Measurements from ENCODE around the gene LRRC75A.
"Not testable (repeated sequence)": the region's sequence is repeated elsewhere in the genome, so short reads cannot be mapped to it uniquely, and the experiment has no call there.

Gene LRRC75A

GRCh38 chr17:16491703-16492612, at the start of gene LRRC75A:
Gene LRRC75A (minus strand): TSS chr17:16492193. CDS start chr17:16491990, 203 bp downstream.
- peak in 2 of 3 donors; percentile 13 to 40 for DNase-seq (ENCODE audit: low read depth in 2 of 3, low spot score in 1 of 3)

GRCh38 chr17:16537130-16537458, 45.1 kb upstream of the LRRC75A start:
- no peak for DNase-seq (ENCODE audit: low read depth in 2 of 3, low spot score in 1 of 3)

GRCh38 chr17:16534236-16534635, 42.2 kb upstream of the LRRC75A start:
- no peak for DNase-seq (ENCODE audit: low read depth in 2 of 3, low spot score in 1 of 3)

GRCh38 chr17:16529906-16530305, 37.9 kb upstream of the LRRC75A start:
- DNase-seq (ENCODE audit: low read depth in 2 of 3, low spot score in 1 of 3), result no peak

GRCh38 chr17:16527298-16527697, 35.3 kb upstream of the LRRC75A start:
- no peak for DNase-seq (ENCODE audit: low read depth in 2 of 3, low spot score in 1 of 3)

GRCh38 chr17:16525556-16525955, 33.6 kb upstream of the LRRC75A start:
- not testable (repeated sequence) for DNase-seq (ENCODE audit: low read depth in 2 of 3, low spot score in 1 of 3)

GRCh38 chr17:16521070-16521727, 29.2 kb upstream of the LRRC75A start:
- peak; percentile 44 to 52 (median 45) for DNase-seq (ENCODE audit: low read depth in 2 of 3, low spot score in 1 of 3)

GRCh38 chr17:16519021-16519420, 27.0 kb upstream of the LRRC75A start:
- no peak for DNase-seq (ENCODE audit: low read depth in 2 of 3, low spot score in 1 of 3)

GRCh38 chr17:16517477-16517876, 25.5 kb upstream of the LRRC75A start:
- DNase-seq (ENCODE audit: low read depth in 2 of 3, low spot score in 1 of 3), result no peak

GRCh38 chr17:16516594-16517051, 24.6 kb upstream of the LRRC75A start:
- DNase-seq (ENCODE audit: low read depth in 2 of 3, low spot score in 1 of 3), result no peak

- DNase-seq (ENCODE audit: low read depth in 2 of 3, low spot score in 1 of 3), result no peak
These were observed 23.9 kb upstream of the LRRC75A start for GRCh38 chr17:16515933-16516332.

GRCh38 chr17:16513873-16514272, 21.9 kb upstream of the LRRC75A start:
- no peak for DNase-seq (ENCODE audit: low read depth in 2 of 3, low spot score in 1 of 3)

GRCh38 chr17:16512011-16512410, 20.0 kb upstream of the LRRC75A start:
- no peak for DNase-seq (ENCODE audit: low read depth in 2 of 3, low spot score in 1 of 3)

- DNase-seq (ENCODE audit: low read depth in 2 of 3, low spot score in 1 of 3), result no peak
These were observed 19.6 kb upstream of the LRRC75A start for GRCh38 chr17:16511593-16511992.

- DNase-seq (ENCODE audit: low read depth in 2 of 3, low spot score in 1 of 3), result no peak
These were observed 16.0 kb upstream of the LRRC75A start for GRCh38 chr17:16507918-16508533.

- DNase-seq (ENCODE audit: low read depth in 2 of 3, low spot score in 1 of 3), result no peak
These were observed 14.2 kb upstream of the LRRC75A start for GRCh38 chr17:16506188-16506587.

GRCh38 chr17:16504984-16505383, 13.0 kb upstream of the LRRC75A start:
- DNase-seq (ENCODE audit: low read depth in 2 of 3, low spot score in 1 of 3), result no peak

- no peak for DNase-seq (ENCODE audit: low read depth in 2 of 3, low spot score in 1 of 3)
These were observed 5.0 kb upstream of the LRRC75A start for GRCh38 chr17:16496820-16497489.

GRCh38 chr17:16495980-16496819, 4.2 kb upstream of the LRRC75A start:
- no peak for DNase-seq (ENCODE audit: low read depth in 2 of 3, low spot score in 1 of 3)

- DNase-seq (ENCODE audit: low read depth in 2 of 3, low spot score in 1 of 3), result no peak
These were observed 3.6 kb upstream of the LRRC75A start for GRCh38 chr17:16495561-16495960.
